Liver (tissue), 9 donors: ENCODE results near the gene POLR3A. TPM values are rescaled to one million over a fixed set of nuclear protein-coding genes. Genes with fewer than 3 reads are reported as not detected.

Experiments used
- DNase-seq: peaks from one replicate; pipeline ENCODE4 v3.0.0-alpha.2; 2017; ENCODE audit warnings: low spot score
- H3K27ac ChIP-seq, 2 donors: one replicate each; pipeline ENCODE4 v1.7.0; 2013; ENCODE audit warnings: inconsistent platforms in 2 of 2, low read length in 2 of 2, control low read depth in 1 of 2, low read depth in 1 of 2, mild to moderate bottlenecking in 1 of 2
- H3K27me3 ChIP-seq, 4 donors: one replicate each; pipeline versions ENCODE4 v1.6.1 to v1.7.0; 2013; ENCODE audit warnings: low read length in 3 of 4, inconsistent platforms in 1 of 4, mild to moderate bottlenecking in 1 of 4, moderate library complexity in 1 of 4; ENCODE audit not compliant: control insufficient read depth in 4 of 4, insufficient read depth in 4 of 4
- H3K36me3 ChIP-seq, 4 donors: one replicate each; pipeline versions ENCODE4 v1.6.1 to v1.7.0; 2013; ENCODE audit warnings: low read length in 3 of 4, mild to moderate bottlenecking in 3 of 4, low read depth in 1 of 4, moderate library complexity in 1 of 4; ENCODE audit not compliant: control insufficient read depth in 4 of 4, insufficient read depth in 3 of 4
- H3K4me1 ChIP-seq, 4 donors: one replicate each; pipeline versions ENCODE4 v1.6.1 to v1.7.0; 2013; ENCODE audit warnings: low read length in 3 of 4, mild to moderate bottlenecking in 3 of 4, moderate library complexity in 1 of 4; ENCODE audit not compliant: control insufficient read depth in 4 of 4, insufficient read depth in 4 of 4
- H3K4me3 ChIP-seq, 3 donors: one replicate each; pipeline versions ENCODE4 v1.6.1 to v1.7.0; 2013; ENCODE audit warnings: low read length in 3 of 3, control low read depth in 1 of 3, low read depth in 1 of 3, mild to moderate bottlenecking in 1 of 3
- H3K9ac ChIP-seq, 2 donors: one replicate each; pipeline ENCODE4 v1.7.0; 2013; ENCODE audit warnings: low read length in 2 of 2, mild to moderate bottlenecking in 2 of 2, moderate library complexity in 2 of 2, control low read depth in 1 of 2, low read depth in 1 of 2
- H3K9me3 ChIP-seq, 4 donors: one replicate each; pipeline versions ENCODE4 v1.6.1 to v1.7.0; 2013; ENCODE audit warnings: low read length in 3 of 4; ENCODE audit not compliant: control insufficient read depth in 4 of 4
- ATF3 ChIP-seq: IDR thresholded peaks from 2 replicates; pipeline ENCODE4 v1.6.1; 2016; ENCODE audit warnings: antibody characterized with exemption
- CTCF ChIP-seq: fragments of 150-350 bp; IDR thresholded peaks from 2 replicates; pipeline ENCODE4 v1.5.1; 2017; ENCODE audit warnings: improper control_type of control experiment, low read depth, low read length; ENCODE audit not compliant: missing input control
- EGR1 ChIP-seq, 2 donors: IDR thresholded peaks; 2 replicates each; pipeline ENCODE4 v1.6.1; 2016 to 2018; ENCODE audit warnings: antibody characterized with exemption in 2 of 2, low read depth in 2 of 2
- FOXA1 ChIP-seq: IDR thresholded peaks from 2 replicates; pipeline ENCODE4 v1.6.1; 2016; ENCODE audit warnings: antibody characterized with exemption
- FOXA2 ChIP-seq: IDR thresholded peaks from 2 replicates; pipeline ENCODE4 v1.6.1; 2016; ENCODE audit warnings: antibody characterized with exemption
- GABPA ChIP-seq, 2 donors: IDR thresholded peaks in 1 of 2; conservative IDR thresholded peaks in 1 of 2; 2 replicates each; pipeline ENCODE4 v1.6.1; 2016; ENCODE audit warnings: antibody characterized with exemption in 2 of 2, mild to moderate bottlenecking in 1 of 2, moderate library complexity in 1 of 2
- HNF4A ChIP-seq, 2 donors: conservative IDR thresholded peaks; 2 replicates each; pipeline ENCODE4 v1.6.1; 2016; ENCODE audit warnings: antibody characterized with exemption in 2 of 2, mild to moderate bottlenecking in 2 of 2
- HNF4G ChIP-seq: IDR thresholded peaks from 2 replicates; pipeline ENCODE4 v1.6.1; 2016; ENCODE audit warnings: antibody characterized with exemption
- JUND ChIP-seq, 2 donors: IDR thresholded peaks; 2 replicates each; pipeline ENCODE4 v1.6.1; 2016; ENCODE audit warnings: antibody characterized with exemption in 2 of 2
- MAX ChIP-seq: IDR thresholded peaks from 2 replicates; pipeline ENCODE4 v1.6.1; 2016; ENCODE audit warnings: antibody characterized with exemption
- NR2F2 ChIP-seq: IDR thresholded peaks from 2 replicates; pipeline ENCODE4 v1.6.1; 2016; ENCODE audit warnings: antibody characterized with exemption
- RAD21 ChIP-seq, 2 donors: IDR thresholded peaks; 2 replicates each; pipeline ENCODE4 v1.6.1; 2016; ENCODE audit warnings: antibody characterized with exemption in 2 of 2, mild to moderate bottlenecking in 2 of 2
- RXRA ChIP-seq, 2 donors: IDR thresholded peaks; 2 replicates each; pipeline ENCODE4 v1.6.1; 2017 to 2018; ENCODE audit warnings: antibody characterized with exemption in 2 of 2, mild to moderate bottlenecking in 1 of 2
- SP1 ChIP-seq: IDR thresholded peaks from 2 replicates; pipeline ENCODE4 v1.6.1; 2018; ENCODE audit warnings: antibody characterized with exemption, mild to moderate bottlenecking
- TAF1 ChIP-seq: conservative IDR thresholded peaks from 2 replicates; pipeline ENCODE4 v1.6.1; 2016; ENCODE audit warnings: antibody characterized with exemption, mild to moderate bottlenecking
- YY1 ChIP-seq: IDR thresholded peaks from 2 replicates; pipeline ENCODE4 v1.6.1; 2016; ENCODE audit warnings: antibody characterized with exemption, mild to moderate bottlenecking
- ZBTB33 ChIP-seq: IDR thresholded peaks from 2 replicates; pipeline ENCODE4 v1.6.1; 2016; ENCODE audit warnings: antibody characterized with exemption
- WGBS: extraction: QIAGEN DNeasy Blood & Tissue Kit; methylation state at CpG from one replicate; pipeline ENCODE4 v1.1.7; 2013; 5-methylcytosine and 5-hydroxymethylcytosine counted together
- polyA plus RNA-seq, 2 donors: library from polyadenylated mRNA; stranded (reverse) in 1 of 2; unstranded in 1 of 2; fragments of 200-250 nt in 1 of 2; fragments of >200 nt in 1 of 2; fragmentation: Nextera tagmentation in 1 of 2; extraction: Ambion mirVana in 1 of 2; gene quantifications; one replicate each; pipeline versions ENCODE4 v1.2.1 to v1.2.3, GENCODE V29; 2013 to 2015
- total RNA-seq, 2 donors: library from RNA; depleted of rRNA; stranded (reverse); fragments of >200 nt; gene quantifications; one replicate each; pipeline ENCODE4 v1.2.3, GENCODE V29; 2014
- TF ChIP-seq, protein P1 (sequence below): IDR thresholded peaks from 2 replicates; pipeline ENCODE4 v1.6.1; 2016; ENCODE audit warnings: antibody characterized with exemption, mild to moderate bottlenecking
- donor health status: healthy.
- donor health status: healthy.
- donor health status: healthy.
- donor health status: healthy.
- donor health status: healthy.

POLR3A gene
- 1 to 10 TPM; 7.2 to 9.6 TPM for total RNA-seq
- 1 to 10 TPM; 3.2 to 3.8 TPM for polyA plus RNA-seq

- TF ChIP-seq FOXA1, result no peak
- peak; percentile 80 to 94 for TF ChIP-seq GABPA (IDR thresholded peaks at IDR 0.05 in 1 of 2, conservative IDR thresholded peaks at IDR 0.05 in 1 of 2)
- peak; percentile 81 for TF ChIP-seq SP1
- TF ChIP-seq RXRA (IDR thresholded peaks at IDR 0.05), result peak; percentile 50 to 68
- peak in 1 of 2 donors; percentile 48 for TF ChIP-seq EGR1 (IDR thresholded peaks at IDR 0.05; ENCODE audit: low read depth in 2 of 2)
- peak; percentile 95 for TF ChIP-seq ZBTB33
- peak in 1 of 2 donors; percentile 37 for TF ChIP-seq JUND (IDR thresholded peaks at IDR 0.05)
- TF ChIP-seq FOXA2, result no peak
- peak in 1 of 2 donors; percentile 40 for TF ChIP-seq HNF4A (conservative IDR thresholded peaks at IDR 0.05)
- TF ChIP-seq, protein P1, sequence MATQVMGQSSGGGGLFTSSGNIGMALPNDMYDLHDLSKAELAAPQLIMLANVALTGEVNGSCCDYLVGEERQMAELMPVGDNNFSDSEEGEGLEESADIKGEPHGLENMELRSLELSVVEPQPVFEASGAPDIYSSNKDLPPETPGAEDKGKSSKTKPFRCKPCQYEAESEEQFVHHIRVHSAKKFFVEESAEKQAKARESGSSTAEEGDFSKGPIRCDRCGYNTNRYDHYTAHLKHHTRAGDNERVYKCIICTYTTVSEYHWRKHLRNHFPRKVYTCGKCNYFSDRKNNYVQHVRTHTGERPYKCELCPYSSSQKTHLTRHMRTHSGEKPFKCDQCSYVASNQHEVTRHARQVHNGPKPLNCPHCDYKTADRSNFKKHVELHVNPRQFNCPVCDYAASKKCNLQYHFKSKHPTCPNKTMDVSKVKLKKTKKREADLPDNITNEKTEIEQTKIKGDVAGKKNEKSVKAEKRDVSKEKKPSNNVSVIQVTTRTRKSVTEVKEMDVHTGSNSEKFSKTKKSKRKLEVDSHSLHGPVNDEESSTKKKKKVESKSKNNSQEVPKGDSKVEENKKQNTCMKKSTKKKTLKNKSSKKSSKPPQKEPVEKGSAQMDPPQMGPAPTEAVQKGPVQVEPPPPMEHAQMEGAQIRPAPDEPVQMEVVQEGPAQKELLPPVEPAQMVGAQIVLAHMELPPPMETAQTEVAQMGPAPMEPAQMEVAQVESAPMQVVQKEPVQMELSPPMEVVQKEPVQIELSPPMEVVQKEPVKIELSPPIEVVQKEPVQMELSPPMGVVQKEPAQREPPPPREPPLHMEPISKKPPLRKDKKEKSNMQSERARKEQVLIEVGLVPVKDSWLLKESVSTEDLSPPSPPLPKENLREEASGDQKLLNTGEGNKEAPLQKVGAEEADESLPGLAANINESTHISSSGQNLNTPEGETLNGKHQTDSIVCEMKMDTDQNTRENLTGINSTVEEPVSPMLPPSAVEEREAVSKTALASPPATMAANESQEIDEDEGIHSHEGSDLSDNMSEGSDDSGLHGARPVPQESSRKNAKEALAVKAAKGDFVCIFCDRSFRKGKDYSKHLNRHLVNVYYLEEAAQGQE, result peak; percentile 94
- TF ChIP-seq NR2F2, result peak; percentile 63
- TF ChIP-seq ATF3, result peak; percentile 26
- peak; percentile 90 for TF ChIP-seq MAX
- no peak for TF ChIP-seq HNF4G
- TF ChIP-seq RAD21 (IDR thresholded peaks at IDR 0.05), result peak; percentile 65 to 69
- TF ChIP-seq TAF1, result peak; percentile 15
- TF ChIP-seq CTCF, result peak; percentile 67
- peak; percentile 93 for TF ChIP-seq YY1
- under 1% methylated on average over 35 of the region's 35 CpGs for WGBS
- Histone ChIP-seq H3K36me3 (peaks cover 3 to 20% (median 17%) of the 10 kb centered on the region in 4 donors), H3K4me1 (peaks cover 6 to 25% (median 17%) of the 10 kb centered on the region in 4 donors), H3K9ac (peak within 1 kb of the TSS; percentile 66 to 76), H3K27me3 (no peaks in the 10 kb centered on the region), H3K9me3 (no peaks in the 10 kb centered on the region), H3K27ac (peak within 1 kb of the TSS; percentile 77 to 81), H3K4me3 (peak within 1 kb of the TSS; percentile 73 to 89 (median 74))
- DNase-seq, result peak; percentile 93
These were observed at the start of gene POLR3A for GRCh38 chr10:78029269-78030226. POLR3A (minus strand) TSS chr10:78029515; CDS start chr10:78029407, 108 bp downstream.
